Measurements from ENCODE around the gene EEA1.
"Not testable (repeated sequence)": the region's sequence is repeated elsewhere in the genome, so short reads cannot be mapped to it uniquely, and the experiment has no call there.

EEA1 gene

DNA sequence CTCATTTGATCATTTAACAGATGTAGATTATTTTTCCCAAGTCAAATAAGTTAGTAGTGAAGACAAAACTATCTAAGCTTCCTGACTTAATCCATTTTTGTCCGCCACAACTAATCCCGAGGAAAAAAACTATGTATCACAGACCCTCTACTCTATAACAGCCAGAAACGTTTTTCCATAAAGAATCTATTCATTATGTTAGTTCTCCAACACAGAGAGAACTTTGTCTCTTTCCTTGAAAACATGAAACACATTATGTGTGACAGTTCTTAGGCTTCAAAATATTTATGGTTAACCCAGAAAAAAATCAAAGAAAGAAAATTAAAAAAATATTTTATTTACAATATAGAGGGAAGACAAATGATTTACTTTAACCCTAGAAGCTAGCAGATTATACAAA, 126.2 kb downstream of the EEA1 start:
- no peak for DNase-seq (ENCODE audit: low read depth)

DNA sequence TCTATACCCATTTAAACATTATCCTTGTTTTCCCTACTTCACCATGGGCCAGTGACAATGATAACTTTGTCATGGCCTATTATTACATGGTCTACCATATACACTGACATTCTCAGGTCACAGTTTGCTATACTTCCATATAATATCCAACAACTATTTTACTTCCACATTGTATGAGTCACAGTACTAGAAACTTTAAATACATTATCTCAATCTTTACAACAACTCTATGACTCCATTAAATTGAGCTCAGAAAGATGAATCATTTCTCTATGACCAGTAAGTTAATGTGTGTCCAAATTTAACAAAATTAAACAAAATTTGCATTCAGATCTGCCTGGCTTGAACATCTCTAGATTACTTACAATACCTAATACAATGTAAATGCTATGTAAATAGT, 132.4 kb downstream of the EEA1 start:
- no peak for DNase-seq (ENCODE audit: low read depth)

DNA sequence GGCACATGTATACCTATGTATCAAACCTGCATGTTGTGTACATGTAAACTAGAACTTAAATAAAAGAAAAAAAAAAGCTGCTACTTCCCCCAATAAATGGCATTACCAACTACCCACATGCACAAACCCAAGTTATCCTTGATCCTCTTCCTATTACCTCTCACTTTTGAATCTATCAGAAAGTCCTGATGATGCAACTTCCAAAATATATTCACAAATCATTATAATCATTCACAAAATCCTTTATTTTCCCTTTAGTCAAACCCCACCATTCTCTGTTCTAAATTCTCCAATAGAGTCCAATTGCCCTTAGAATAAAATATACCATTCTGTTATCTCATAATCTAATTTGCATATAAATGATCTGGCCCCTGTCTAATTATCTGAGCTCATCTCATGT, 134.3 kb downstream of the EEA1 start:
- no peak for DNase-seq (ENCODE audit: low read depth)

DNA sequence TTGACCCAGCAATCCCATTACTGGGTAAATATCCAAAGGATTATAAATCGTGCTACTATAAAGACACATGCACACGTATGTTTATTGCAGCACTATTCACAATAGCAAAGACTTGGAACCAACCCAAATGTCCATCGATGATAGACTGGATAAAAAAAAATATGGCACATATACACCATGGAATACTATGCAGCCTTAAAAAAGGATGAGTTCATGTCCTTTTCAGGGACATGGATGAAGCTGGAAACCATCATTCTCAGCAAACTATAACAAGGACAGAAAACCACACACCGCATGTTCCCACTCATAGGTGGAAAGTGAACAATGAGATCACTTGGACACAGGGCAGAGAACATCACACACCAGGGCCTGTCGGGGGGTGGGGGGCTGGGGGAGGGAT, 134.7 kb downstream of the EEA1 start:
- not testable (repeated sequence) for DNase-seq (ENCODE audit: low read depth)

DNA sequence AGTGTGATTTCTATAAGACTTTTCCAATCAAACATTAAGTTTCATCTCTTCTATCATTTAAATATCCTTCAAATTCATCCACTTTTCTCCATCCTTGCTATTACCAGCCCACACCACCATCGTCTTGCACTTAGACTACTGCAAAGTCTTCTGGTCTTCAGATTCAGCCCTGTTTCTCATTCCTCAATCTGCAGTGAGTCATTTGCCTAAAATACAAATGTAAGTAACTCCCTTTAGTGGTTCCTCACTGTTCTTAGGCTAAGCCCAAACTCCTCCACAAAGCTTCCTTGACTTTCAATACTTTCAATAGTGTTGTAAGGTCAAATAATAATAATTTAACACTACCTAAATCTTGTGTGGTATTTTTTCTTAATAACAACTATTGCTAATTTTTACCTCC, 143.1 kb downstream of the EEA1 start:
- DNase-seq (ENCODE audit: low read depth), result no peak

DNA sequence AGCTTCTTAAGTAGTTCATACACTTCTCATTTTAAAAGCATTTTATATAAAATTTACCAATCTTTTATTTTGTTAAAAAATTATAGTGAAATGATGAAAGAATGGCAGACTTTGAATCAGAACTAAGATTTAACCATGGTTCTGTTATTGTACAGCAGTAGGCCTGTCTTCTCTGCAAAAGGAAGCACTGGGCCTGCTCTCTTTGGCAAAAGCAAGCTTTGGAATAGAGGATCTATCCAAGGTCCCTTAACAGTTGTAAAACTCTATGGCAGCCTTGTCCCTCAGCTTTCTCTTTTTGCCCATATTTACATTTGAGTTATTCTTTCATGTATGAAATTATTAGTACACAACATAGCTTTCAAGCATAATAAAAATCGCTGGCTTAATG, 143.5 kb downstream of the EEA1 start:
- no peak for DNase-seq (ENCODE audit: low read depth)

DNA sequence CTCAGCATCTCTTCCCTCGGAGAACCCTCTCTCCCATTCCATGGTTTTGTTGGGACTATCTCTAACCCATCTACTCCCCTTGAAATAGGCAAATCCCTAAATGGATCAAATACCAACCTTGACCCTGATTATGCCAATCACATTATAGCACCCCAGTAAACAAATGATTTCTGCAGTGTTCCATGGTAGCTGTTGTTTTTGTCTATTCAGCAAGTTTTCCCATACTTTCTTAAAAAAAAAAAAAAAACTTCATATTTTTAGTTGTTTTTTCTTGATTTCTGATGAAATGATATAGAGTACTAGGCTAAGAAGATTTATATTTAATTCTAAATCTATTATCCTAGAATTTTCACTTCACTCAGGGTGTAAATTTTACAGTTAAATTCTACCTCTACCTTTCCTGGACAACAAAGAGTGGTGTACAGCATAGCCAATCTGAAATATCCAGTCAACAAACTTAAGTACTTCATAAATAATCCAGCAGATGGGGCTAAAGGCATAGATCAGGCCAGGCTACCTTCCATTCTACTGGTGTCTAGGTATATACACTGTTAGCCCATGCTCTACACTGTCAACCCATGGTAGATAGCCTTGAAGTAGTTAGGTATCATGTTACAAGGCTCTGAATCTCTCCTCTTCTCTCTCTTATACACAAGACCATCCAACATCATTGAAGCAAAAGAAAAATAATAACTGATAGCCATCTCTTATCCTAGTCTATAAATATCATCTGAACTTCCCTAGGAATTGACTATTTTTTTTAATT, 144.1 kb downstream of the EEA1 start:
- no peak for DNase-seq (ENCODE audit: low read depth)

DNA sequence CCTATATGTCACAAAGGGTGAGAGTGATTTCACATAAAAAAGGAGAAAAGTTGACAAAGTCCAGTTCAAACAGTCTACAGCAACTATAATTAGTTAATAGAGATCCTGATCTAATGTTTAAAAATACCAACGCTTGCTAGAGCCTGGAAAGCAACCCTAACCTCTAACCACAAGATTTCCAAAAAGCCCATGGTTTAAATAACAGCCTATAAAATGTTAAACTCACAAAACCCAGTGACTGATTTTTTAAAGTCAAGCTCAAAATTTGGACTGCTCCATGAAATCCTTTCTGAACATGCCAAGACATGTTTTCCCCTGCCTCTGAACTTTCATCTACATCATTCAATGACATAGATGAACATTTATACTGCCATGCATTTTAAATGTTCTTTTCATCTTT, 144.7 kb downstream of the EEA1 start:
- no peak for DNase-seq (ENCODE audit: low read depth)

DNA sequence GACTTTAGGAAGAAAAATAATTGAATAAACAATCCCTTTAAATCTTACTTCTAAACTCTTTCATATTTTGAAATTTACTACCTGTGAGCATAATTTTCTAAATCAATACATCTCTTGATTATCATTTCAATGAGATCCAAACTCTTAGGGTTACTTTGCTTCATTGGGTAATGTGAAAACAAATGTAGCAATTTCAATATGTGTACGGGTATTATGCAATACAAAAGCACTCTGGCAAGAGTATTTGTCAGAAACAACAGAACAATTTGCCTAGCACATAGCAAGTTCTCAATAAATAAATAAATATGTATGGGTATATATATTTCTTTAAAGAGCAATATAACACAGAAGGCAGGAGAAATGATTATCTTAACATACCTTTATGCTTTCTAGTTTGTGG, 149.2 kb downstream of the EEA1 start:
- DNase-seq (ENCODE audit: low read depth), result no peak

DNA sequence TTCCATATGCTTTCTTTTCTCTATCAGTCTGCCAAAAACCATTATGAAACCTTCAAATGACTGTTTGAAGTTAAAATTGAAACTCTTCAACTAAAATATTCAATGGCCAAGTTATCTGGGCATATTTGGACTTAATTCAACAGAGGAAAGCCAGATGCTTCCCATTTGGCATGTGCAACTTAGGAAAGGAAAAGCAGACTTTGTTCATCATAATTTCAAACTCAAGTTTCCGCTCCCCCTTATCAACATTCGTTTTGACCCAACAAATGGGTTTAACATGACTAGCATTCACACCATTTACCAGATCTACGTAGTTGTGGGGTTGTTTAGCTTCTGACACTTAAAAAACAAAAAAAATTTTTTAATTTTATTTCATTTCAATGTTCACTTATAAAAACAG, 150.6 kb downstream of the EEA1 start:
- no peak for DNase-seq (ENCODE audit: low read depth)

DNA sequence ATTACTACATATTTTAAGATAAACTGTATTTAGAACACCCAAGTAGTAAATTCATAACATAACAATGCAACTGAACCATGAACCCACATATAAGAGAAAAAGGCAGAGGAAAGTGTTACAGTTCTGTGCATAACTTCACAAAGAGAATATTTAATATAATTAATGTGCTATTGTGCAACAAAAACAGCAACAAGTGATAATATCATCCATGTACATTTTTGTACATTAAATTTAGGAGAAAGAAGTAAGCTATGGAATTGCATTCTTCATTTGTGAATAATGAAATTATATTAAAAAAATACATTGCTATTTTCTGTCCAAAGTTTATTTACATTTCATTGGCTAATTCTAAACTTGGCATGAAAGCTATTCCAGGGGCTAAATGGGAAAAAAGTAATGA, 153.7 kb downstream of the EEA1 start:
- DNase-seq (ENCODE audit: low read depth), result no peak

DNA sequence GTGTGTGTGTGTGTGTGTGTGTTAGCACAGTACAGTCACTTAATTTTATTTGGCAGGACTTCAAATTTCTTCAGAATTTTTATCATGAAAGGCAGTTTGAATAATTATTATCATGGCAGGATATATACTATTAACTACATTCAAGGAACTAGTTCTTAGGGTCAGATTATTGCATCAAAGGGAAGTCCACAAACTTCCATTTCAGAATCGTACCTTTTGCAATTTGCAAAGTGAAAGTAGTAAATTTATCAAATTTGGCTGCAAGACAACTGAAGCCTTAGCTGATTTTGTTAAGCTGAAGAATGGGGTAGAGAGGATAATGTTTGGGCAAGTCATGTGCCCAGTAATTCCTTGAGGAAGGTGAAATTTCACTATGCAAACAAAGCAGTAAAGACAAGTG, 158.1 kb downstream of the EEA1 start:
- DNase-seq (ENCODE audit: low read depth), result no peak

DNA sequence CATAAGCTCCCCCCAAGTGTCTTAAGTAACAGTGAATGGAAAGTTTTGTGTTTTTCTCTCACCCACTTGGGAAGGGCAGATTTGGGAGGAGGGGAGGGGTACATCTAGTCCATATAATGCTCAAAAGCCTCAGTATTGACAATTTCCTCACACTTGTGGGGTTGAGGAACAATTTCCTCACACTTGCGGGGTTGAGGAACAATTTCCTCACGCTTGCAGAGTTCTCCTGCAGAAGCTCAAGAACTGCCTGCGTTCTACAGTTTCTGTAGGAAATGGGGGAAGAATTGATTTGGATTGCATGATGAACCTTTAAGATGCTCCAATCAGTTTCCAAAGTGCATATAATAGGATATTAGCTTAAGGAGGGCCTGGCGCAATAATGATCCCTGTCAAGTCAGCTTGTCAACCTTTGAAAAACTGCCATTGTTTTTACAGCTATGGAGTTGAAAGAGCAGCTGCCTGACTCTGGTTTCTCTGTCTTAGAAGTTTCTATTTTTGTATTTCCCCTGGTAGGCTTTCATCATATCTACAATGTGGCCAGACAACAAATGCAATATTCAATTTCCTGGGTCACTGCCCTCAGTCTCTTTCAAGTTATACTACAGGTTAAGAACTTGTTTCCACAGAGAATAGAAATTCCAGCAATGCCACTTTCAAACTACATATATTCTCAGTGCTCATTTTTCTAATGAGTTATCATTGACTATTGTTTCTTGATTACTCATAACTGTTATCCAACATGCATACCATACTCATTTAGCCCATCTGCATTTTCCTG, 159.8 kb downstream of the EEA1 start:
- DNase-seq (ENCODE audit: low read depth), result no peak

DNA sequence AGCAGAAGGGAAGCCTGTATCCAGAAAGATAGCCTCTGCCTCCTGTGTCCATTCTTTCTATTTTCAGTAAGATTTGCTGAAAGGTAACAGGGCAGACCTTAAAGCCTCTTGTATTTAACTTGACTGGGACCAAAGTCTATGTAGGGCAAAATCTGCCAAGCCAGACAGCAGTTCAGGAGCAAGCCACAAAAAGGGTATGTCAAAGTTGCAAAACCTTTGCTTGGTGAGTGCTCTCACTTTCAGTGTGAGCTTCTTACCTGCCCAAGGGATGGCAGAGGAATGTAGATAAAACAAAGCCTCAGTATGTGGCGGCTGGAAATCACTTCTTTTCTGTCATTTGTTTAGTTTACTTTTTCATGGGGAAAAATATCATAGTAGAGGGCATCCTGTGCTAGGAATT, 163.2 kb downstream of the EEA1 start:
- no peak for DNase-seq (ENCODE audit: low read depth)

DNA sequence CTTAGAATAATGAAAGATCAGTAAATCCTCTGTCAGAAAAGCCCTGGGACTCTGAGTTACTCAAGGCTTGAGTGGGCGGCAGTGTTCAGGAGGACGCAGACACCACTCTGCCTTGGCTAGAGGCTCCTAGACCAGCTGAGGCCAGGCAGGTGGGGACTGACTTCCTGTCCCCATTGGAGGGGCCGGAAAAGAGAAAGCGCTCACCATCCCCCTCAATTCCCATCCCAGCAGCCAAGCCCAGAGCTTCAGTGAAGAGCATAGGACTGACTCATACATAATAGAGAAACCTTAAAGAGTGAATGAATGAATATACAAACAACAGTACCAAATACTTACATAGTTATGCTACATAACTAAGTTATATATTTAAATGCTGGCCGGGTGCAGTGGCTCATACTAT, 164.3 kb downstream of the EEA1 start:
- no peak for DNase-seq (ENCODE audit: low read depth)

DNA sequence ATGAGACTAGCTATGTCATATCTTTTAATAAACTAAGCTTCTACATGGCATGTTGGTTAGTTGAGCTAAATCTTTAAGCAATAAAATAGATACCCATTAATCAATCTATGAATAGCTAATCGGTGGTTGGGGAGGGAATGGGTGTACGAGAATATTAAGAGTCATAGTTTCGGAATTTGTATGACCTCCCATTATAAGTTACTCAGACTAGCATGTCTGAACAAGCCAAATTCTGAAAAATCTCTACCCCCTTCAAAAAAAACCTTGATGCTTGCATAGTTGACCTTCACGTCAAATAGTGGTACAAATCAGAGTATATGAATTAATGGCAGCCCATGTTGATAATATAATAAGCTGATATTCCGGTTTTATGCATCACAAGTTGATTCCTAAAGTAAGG, 166.3 kb downstream of the EEA1 start:
- DNase-seq (ENCODE audit: low read depth), result no peak

DNA sequence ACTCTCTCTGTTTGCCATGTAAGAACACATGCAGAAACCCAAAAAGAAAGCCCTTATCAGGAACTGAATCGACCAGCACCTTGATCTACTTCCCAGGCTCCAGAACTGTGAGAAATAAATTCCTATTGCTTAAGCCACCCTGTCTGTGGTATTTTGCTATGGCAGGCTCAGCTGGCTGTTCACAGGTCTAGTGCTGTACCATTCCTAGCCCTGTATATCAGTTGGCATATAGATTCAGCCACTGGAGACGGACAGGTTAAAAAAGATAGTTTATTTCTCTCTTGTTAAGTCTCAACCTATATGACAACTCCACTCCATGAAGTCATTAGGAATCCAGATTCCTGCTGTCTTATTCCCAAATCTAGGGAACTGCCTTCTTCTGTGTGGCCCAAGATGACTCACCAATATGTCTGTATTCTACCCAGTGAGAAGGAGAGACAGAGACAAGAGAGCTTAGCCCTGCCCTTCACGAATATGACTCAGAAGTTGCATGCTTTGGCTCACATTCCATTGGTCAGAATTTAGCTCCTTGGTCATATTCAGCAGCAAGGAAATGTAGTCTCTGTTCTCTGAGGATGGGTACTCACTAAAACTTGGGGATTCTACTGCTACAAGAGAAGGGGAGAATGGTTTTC, 169.3 kb downstream of the EEA1 start:
- no peak for DNase-seq (ENCODE audit: low read depth)

DNA sequence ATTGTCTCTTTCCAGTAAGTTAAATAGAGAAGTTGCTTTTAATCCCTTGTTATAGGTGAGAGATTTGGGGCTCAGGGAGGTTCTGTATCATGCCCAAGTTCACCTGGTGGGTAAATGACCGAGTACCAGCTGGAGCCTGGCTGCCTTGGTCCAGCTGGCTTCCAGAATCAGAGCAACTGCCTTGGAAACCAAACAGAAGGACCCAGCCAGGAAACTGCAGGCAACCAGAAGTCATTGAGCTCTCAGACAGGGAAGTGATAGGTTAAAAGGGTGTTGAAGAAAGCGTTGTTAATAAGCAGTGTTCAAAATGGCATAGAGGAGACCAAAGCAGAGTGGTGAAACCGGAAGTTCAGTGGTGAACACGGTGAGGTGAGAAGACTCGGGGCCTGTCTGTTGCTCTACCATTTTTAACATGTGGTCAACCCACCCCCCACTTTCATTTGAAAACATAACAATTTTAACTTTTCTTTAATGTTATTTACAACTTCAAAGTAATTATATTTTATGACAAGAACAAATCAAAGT, 171.4 kb downstream of the EEA1 start:
- no peak for DNase-seq (ENCODE audit: low read depth)

DNA sequence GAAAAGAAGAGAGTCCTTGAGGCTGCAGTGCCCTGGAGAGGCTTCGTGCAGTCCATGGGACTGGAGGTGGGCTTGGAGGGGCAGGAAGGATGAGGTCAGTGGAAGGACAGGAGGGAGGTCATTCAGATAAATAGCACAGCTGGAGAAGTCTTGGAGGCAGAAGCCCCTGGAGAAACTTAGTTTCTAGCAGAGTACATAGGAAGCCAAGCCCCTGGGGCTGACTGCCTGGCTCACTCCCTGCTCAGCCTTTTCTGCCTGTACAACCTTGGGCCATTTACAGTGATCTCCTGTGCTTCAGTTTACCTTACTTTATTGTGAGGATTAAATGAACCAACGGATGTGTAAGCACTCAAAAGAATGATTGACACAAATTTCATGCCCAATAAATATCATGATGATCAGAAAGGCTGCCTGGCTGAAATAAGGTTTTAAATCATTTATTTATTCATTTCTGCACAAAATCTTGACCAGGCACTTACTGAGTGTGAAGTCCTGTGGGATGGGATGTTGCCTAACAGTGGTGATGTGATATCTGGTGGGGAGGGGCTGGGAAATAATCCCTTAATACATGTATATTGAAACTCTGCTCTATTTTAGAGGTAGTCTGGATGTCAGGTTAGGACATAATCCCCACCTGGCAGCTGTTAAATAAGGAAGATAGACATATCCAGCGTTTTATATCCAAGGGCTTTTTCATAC, 172.0 kb downstream of the EEA1 start:
- no peak for DNase-seq (ENCODE audit: low read depth)

DNA sequence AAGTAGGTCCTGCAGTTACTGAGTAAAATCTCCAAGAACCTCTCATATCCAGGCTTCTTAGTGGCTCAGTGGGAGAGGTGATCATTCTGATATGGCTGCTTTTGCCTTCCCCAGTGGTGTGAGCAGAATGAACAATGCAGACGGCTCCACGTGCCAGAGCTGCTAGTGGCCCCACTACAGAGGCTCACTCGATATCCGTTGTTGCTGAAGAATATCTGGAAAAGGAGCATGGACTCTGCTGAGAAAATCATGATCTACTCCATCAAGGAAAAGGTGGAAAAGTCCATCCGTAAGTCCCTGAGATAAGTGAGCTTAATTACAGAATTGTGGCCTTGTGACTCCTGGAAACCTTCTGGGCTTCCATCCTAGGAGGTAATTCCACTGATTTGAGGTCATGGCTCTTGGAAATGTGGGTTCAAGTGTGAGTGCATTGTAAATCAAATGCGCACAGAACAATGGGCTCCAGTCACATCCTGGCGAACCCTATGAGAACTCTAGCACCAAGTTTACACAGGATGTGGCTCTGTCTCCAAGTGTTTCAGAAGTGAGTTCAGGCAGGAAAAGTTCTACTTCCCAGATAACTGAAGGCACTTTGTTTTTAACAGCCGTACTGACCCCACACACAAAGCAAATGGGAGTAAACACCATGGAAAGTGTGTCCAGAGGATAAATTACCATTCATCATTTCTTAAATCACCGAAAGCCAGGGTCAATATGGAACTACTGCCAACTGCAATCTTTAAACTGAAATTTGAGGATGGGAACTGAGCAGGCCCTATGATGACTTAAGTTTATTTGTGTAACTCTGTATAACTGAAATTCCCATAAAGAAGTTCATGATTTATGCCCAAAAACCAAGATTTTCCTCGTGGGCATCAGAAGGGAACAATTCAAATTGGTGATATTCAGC, 174.9 kb downstream of the EEA1 start:
- DNase-seq (ENCODE audit: low read depth), result no peak

DNA sequence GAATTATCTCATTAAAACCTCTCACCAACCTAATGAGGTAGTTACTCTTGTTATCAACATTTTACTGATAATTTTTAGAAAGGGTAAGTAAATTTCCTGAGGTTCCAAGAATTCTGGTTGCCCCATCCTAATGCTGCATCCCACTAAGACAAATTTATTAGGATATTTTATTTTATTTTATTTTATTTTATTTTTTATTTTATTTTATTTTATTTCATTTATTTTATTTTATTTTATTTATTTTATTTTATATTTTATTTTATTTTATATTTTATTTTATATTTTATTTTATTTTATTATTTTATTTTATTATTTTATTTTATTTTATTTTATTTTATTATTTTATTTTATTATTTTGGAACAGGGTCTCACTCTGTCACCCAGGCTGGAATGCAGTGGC, 179.4 kb downstream of the EEA1 start:
- DNase-seq (ENCODE audit: low read depth), result not testable (repeated sequence)
